PC-3 (cell line): Measurements from ENCODE around the gene PADI1.

ENCODE experiments used
- EZH2 ChIP-seq: fragments of 300-600 bp; sonication (generic); IDR thresholded peaks from one replicate; pipeline ENCODE4 v1.6.1; 2017; ENCODE audit warnings: antibody characterized with exemption, mild to moderate bottlenecking, low read length; ENCODE audit not compliant: unreplicated experiment
- EZH2phosphoT487 ChIP-seq: fragments of 300-600 bp; sonication (generic); IDR thresholded peaks from 2 replicates; pipeline ENCODE4 v1.6.1; 2018; ENCODE audit warnings: mild to moderate bottlenecking, antibody characterized with exemption, low read length, borderline replicate concordance
- TF ChIP-seq, protein P1 (sequence below): fragments of 300-600 bp; sonication (generic); conservative IDR thresholded peaks from 2 replicates; pipeline ENCODE4 v1.5.1; 2017; ENCODE audit warnings: antibody characterized with exemption, low read depth, mild to moderate bottlenecking, low read length

DNA sequence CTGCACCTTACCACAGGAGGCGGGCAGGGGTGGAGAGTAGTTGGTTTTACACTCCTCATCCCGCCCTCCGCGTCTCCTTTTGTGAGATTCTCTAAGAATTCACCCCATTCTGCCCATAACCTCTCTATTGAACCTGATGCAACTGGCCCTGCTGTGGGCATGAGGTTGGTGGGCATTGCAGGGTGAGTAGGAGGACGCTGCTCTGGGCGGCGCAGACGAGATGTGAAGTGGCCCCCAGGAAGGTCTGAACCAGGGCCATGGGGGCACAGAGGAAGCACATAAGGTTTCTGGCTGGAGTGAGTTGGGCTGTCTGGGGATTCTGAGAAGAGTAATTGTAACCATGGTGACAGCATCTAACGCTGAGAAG is 8.8 kb downstream of the PADI1 start:
- TF ChIP-seq, protein P1, sequence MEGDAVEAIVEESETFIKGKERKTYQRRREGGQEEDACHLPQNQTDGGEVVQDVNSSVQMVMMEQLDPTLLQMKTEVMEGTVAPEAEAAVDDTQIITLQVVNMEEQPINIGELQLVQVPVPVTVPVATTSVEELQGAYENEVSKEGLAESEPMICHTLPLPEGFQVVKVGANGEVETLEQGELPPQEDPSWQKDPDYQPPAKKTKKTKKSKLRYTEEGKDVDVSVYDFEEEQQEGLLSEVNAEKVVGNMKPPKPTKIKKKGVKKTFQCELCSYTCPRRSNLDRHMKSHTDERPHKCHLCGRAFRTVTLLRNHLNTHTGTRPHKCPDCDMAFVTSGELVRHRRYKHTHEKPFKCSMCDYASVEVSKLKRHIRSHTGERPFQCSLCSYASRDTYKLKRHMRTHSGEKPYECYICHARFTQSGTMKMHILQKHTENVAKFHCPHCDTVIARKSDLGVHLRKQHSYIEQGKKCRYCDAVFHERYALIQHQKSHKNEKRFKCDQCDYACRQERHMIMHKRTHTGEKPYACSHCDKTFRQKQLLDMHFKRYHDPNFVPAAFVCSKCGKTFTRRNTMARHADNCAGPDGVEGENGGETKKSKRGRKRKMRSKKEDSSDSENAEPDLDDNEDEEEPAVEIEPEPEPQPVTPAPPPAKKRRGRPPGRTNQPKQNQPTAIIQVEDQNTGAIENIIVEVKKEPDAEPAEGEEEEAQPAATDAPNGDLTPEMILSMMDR: no peak
- TF ChIP-seq EZH2 (no peak), EZH2phosphoT487 (no peak)
